GM20431 (cell line): ENCODE measurements around the gene KLK1.
"Not testable (repeated sequence)": the region's sequence is repeated elsewhere in the genome, so short reads cannot be mapped to it uniquely, and the experiment has no call there.

ENCODE experiments used
- in situ Hi-C: fragments of 300-500 bp; cut with MseI, MboI; formaldehyde crosslinking; loops from one replicate; pipeline ENCODE4 v1.15.0; 2020; ENCODE audit warnings: low sequenced_read_pairs; ENCODE audit not compliant: unreplicated experiment

The KLK1 gene

GRCh38 chr19:50818859-50819472 is 4.6 kb downstream of the KLK1 start:
- in situ Hi-C loops = no loop called here

- in situ Hi-C loops = no loop called here
Measured at GRCh38 chr19:50817941-50818858, 5.4 kb downstream of the KLK1 start.

GRCh38 chr19:50815439-50815838 is 8.1 kb downstream of the KLK1 start:
- in situ Hi-C loops = no loop called here

GRCh38 chr19:50814883-50815282 is 8.7 kb downstream of the KLK1 start:
- in situ Hi-C loops = no loop called here

GRCh38 chr19:50812474-50812873 is 11.1 kb downstream of the KLK1 start:
- in situ Hi-C loops = no loop called here

- in situ Hi-C loops = not testable (repeated sequence)
Measured at GRCh38 chr19:50811622-50812238, 11.9 kb downstream of the KLK1 start.

- in situ Hi-C loops = no loop called here
Measured at GRCh38 chr19:50808856-50809255, 14.7 kb downstream of the KLK1 start.

GRCh38 chr19:50804420-50805272 is 18.9 kb downstream of the KLK1 start:
- in situ Hi-C loops = no loop called here

GRCh38 chr19:50803633-50804419 is 19.8 kb downstream of the KLK1 start:
- in situ Hi-C loops = no loop called here

- in situ Hi-C loops = no loop called here
Measured at GRCh38 chr19:50801107-50801506, 22.5 kb downstream of the KLK1 start.

- in situ Hi-C loops = loop anchor here (10.0 to 25.0 kb wide), 3 partner anchors 115 to 437 kb away; partner anchors contain the start of genes KLK4 and NAPSA
Measured at GRCh38 chr19:50799547-50799851, 24.1 kb downstream of the KLK1 start.

GRCh38 chr19:50798659-50799546 is 24.7 kb downstream of the KLK1 start:
- in situ Hi-C loops = loop anchor here (10.0 to 25.0 kb wide), 3 partner anchors 116 to 437 kb away; partner anchors contain the start of genes KLK4 and NAPSA

- in situ Hi-C loops = loop anchor here (10.0 to 25.0 kb wide), 3 partner anchors 117 to 436 kb away; partner anchors contain the start of genes KLK4 and NAPSA
Measured at GRCh38 chr19:50797781-50798658, 25.6 kb downstream of the KLK1 start.

GRCh38 chr19:50797429-50797780 is 26.2 kb downstream of the KLK1 start:
- in situ Hi-C loops = loop anchor here (10.0 to 25.0 kb wide), 3 partner anchors 117 to 435 kb away; partner anchors contain the start of genes KLK4 and NAPSA

GRCh38 chr19:50796634-50797428 is 26.8 kb downstream of the KLK1 start:
- in situ Hi-C loops = loop anchor here (10.0 to 25.0 kb wide), 3 partner anchors 118 to 435 kb away; partner anchors contain the start of genes KLK4 and NAPSA

- in situ Hi-C loops = loop anchor here (10.0 to 25.0 kb wide), 3 partner anchors 119 to 434 kb away; partner anchors contain the start of genes KLK4 and NAPSA
Measured at GRCh38 chr19:50796128-50796633, 27.4 kb downstream of the KLK1 start.
